GM19328 (cell line): ENCODE measurements around the gene APOE.
A peak's percentile ranks its signal among the peaks of the same experiment; 100 is the strongest.
"Not testable (repeated sequence)": the region's sequence is repeated elsewhere in the genome, so short reads cannot be mapped to it uniquely, and the experiment has no call there.

Experiments
- ATAC-seq: cut with Tn5 transposase; IDR thresholded peaks from one replicate; pipeline ENCODE4 v1.9.1; 2021; ENCODE audit warnings: mild to moderate bottlenecking, moderate library complexity; ENCODE audit not compliant: unreplicated experiment

The APOE gene

DNA sequence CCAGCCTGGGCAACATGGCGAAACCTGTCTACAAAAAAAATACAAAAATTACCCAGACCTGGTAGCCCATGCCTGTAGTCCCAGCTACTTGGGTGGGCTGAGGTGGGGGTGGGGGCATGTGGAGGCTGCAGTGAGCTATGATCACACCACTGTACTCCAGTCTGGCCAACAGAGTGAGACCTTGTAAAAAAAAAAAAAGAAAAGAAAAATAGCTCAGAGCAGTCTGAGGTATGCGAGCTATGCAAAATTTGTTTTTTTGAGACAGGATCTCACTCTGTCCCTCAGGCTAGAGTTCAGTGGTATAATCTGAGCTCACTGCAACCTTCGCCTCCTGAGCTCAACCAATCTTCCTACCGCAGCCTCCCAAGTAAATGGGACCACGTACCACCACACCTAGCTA lies 21.7 kb upstream of the APOE start:
- no peak for ATAC-seq

DNA sequence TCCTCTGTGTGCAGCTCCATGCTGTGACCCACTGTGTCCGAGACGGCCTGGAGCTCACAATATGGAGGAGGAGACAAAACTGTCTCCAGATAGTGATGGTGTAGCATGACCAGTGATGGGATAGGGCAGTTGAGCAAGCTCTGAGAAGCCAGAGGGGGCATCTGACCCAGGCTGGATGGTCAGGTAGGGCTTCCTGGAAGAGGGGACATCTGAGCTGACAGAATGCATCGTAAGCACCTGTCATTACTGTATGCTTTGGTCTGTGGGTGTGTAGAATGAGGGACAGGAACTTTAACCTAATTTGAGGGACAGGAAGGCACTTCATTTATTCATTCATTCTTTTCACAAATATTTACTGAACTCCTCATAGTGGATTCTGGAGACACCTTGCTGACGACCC lies 21.0 kb upstream of the APOE start:
- ATAC-seq, result no peak

DNA sequence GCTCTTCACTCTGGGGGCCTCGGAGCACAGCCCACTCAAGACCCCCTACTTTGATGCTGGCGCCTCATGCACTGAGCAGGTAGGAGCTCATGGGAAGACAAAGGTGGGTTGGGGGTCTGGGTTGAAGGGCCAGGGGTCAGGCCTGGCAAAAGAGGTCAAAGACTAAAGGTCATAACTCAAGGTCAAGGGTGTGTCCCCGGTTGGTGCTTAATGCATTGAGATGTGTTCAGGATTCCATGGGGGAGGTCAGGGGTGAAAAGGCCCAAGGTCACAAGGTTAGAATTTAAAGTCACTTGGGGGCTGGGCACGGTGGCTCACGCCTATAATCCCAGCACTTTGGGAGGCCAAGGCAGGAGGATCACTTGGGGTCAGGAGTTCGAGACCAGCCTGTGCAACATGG lies 19.5 kb upstream of the APOE start:
- no peak for ATAC-seq

DNA sequence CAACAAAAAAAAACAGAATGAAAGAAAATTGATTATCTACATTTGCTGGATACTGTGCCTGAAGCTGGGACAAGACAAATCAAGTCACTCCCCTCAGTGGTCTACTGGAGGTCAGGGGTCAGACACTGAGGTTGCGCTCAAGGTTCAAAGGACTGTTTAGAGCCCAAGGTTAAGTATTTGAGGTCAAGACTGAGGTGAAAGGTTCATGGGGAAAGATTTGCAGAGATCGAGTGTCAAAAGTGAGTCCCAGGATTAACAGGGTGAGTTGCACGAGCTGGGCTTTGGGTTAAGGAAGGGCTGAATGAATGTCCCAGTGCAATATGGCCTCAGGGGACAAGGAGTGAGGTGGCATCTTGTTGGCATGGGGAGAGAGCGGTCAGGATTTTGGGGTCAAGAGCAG lies 17.9 kb upstream of the APOE start:
- ATAC-seq, result no peak

DNA sequence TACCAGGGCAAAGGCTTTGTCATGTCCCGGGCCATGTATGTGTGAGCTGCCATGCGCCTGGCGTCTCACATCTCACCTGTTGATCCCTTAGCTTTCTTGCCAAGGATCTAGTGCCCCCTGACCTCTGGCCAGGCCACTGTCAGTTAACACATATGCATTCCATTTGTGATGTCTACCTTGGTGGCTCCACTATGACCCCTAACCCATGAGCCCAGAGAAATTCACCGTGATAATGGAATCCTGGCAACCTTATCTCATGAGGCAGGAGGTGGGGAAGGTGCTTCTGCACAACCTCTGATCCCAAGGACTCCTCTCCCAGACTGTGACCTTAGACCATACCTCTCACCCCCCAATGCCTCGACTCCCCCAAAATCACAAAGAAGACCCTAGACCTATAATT lies 17.3 kb upstream of the APOE start:
- ATAC-seq, result not testable (repeated sequence)

DNA sequence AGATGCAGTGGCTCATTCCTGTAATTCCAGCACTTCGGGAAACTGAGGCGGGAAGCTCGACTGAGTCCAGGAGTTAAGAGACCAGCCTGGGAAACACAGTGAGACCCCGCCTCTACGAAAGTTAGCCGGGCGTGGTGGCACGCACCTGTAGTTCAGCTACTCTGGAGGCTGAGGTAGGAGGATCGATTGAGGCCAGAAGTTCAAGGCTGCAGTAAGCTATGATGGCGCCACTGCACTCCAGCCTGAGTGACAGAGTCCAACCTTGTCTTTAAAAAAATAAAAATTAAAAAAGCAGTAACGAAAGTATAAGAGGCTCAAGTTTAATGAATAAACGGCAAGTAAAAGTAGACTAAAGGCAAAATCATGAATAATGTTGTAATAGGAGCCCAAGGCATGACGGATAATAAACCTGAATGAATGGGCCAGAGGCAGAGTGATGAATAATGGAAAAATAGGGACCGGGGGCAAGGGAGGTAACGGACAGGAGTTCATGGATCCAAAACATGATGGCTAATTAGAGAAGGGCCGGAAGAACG lies 15.7 kb upstream of the APOE start:
- ATAC-seq, result no peak

DNA sequence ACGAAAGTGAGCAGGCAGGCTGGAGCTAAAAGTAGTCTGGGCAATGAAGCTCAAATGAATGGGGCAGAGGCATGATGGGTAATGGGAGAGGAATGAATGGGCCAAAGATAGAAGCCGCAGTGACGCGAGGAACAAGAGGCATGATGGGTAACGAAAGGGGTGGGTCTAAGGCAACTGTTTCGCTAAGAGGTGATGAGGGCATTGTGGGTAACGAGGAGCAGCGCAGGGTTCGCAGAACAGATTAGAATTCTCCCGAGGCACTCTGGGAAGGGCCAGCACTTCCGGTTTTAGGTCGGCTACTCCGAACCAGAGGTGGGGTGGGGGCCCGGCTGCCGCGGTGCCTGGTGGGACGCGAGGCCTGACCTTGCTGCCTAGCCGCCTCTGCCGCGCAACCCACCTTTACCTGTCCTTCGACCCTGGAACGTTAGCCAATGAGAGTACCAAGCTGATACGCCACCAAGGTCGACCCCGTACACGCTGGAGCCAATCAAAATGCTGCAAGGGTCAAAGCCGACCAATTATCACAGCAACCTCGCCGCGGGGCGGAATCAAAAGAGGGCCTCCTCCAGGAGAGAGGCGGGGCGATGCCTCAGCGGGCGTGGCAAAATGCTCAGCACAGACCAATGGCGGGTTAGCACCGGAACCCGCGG lies 15.1 kb upstream of the APOE start:
- ATAC-seq, result peak; percentile 79

DNA sequence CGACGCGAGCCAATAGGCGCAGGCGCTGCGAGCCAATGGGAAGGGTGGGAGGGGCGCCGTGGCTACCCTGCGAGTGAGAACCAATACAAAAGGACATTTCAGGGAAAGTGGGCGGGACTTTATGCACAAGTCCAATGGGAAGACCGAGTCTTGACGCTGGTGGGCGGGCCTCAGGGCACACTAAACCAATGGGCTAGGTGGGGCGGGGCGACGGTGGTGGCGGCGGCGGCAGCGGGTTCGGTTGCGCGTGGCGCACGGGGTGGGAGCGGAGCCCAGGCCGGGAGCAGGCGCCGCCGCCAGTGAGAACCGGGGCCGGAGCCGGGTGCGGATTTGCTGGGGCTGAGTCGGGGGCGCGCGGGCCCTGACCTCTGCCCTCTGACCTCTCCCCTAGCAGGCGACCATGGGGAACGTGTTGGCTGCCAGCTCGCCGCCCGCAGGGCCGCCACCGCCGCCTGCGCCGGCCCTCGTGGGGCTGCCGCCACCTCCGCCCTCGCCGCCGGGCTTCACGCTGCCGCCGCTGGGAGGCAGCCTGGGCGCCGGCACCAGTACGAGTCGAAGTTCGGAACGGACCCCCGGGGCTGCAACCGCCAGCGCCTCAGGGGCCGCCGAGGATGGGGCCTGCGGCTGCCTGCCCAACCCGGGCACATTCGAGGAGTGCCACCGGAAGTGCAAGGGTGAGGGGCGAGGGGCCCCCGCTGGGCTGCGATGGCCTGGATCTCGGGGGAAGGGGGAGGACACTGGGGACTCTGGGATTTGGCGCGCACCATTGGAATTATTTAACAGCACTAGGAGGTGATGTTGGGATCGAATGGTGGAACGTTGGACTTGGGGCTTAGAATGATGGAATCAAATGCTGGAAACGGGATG lies 14.3 kb upstream of the APOE start, which contains the start of gene TOMM40:
TSS of gene TOMM40 (plus strand) at position 239 of the 867 bp plus-strand sequence. CDS start at position 401, 162 bp downstream.
- ATAC-seq, result no peak

DNA sequence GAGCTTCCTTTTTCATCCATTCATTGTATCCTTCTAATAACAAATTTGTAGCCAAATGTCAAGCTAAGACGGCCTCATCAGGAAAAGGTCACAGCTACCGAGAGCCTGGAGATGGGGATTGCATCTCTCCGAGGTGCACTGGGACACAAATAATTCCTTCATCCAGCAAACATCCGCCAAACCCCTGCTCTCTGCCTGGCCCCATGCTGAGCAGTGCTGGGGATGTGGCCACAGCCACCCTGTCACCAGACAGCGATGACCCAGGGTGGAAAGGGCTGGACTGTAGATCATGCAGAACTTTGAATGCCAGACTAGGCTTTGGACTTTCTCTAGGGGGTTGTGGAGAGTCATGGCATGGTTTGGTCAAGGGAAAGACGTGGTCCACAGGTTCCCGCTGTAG lies 12.7 kb upstream of the APOE start:
- no peak for ATAC-seq

DNA sequence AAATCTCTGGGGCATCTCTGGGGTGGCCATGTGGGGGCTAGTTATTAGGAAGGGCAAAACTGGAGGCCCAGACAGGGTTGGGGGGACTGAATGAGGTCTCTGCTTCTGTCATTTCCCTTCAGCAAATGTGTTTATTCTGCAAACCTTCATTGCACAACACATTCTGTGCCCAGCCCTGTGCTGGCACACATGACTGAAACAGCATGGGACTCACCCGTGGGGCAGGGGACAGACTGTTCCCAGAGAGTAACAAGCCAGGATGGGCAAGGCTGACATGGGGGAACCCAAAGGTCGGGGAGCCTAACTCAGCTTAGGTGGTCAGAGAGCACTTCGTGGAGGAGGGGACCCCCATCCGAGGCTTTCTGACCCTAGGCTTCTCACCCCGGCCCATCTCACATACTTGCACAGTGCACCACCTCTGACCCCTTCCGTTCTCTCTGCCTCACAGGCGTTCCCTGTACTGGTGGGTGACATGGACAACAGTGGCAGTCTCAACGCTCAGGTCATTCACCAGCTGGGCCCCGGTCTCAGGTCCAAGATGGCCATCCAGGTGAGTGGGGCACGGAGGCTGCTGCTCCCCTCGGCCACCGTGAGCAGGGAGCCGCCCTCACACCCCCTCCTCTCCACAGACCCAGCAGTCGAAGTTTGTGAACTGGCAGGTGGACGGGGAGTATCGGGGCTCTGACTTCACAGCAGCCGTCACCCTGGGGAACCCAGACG lies 12.1 kb upstream of the APOE start:
- ATAC-seq, result no peak

DNA sequence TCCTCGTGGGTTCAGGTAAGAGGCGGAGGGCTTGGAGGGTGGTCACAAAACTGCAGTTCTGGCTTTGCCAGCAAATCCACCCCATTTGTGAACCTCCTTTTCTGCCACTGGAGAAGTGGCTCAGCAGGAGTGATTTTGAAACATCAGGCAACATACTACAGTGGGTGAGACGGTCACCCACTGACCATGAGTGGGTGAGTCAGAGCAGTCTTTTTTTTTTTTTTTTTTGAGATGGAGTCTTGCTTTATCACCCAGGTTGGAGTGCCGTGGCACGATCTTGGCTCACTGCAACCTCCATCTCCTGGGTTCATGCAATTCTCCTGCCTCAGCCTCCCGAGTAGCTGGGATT lies 11.6 kb upstream of the APOE start:
- ATAC-seq, result no peak

DNA sequence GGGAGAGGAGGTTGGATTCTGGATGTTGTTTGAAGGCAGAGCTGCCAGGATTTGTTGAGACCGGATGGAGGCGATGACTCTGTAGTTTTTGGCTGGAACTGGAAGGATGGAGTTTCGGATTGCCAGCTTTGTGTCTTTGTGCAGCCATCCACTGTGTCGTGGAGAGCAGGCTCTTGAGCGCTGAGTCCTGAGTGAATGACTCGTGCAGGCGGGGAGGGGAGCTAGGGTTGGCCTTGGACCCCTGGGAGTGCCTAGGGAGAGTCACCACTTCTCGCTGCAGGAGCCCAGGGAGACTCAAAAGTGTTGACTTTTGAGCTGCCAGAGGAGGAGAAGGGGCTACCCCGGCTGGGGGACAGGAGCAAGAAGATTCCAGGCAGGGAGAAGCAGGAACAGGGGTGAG lies 10.7 kb upstream of the APOE start:
- no peak for ATAC-seq

DNA sequence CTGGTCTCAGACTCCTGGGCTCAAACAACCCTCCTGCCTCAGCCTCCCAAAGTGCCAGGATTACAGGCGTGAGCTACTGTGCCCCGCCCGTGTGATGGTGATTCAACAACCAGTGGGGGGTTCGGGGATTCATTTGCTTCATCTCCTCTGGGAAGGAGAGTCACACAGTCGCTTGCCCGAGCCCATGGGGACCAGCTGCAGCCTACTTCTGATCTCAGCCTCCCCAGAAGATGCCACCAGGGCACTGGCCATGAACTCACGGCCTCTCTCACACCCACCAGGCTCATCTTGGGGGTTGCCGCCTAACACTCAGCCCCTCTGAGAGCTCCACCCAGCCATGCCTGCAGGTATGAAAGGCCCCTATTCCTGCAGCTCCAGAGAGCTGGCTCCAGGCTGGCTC lies 7.8 kb upstream of the APOE start:
- ATAC-seq, result no peak

DNA sequence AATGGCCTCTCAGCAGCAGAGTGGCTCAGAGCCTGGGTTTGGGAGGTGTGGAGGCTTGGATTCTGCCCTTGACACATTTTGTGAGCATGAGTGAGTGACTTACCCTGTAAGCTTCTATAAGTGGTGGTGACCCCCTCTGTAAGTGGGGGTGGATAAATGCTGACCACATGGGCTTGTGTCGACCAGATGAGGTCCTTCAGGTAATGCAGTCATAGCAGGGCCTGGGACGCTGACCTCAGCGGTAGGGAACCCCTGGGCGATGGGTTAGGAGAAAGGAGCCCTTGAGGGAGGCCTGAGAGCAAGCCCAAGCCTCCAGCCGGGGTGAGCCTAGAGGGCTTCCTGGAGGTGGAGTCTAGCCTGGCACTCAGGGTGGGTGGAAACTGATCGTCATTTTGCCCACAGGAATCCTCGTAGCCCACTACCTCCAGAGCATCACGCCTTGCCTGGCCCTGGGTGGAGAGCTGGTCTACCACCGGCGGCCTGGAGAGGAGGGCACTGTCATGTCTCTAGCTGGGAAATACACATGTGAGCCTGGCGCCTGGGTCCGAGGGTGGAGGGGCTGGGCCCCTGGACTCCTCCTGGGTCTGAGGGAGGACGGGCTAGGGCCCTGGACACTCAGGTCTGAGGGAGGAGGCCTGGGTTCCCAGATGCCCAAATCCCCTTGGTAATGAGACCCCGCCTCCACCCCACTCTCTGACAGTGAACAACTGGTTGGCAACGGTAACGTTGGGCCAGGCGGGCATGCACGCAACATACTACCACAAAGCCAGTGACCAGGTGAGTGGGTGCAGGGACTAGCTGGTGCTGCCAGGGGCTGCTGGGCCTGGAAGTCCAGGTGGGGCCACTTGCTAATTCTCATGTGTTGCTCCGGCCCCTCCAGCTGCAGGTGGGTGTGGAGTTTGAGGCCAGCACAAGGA lies 5.0 kb upstream of the APOE start:
- no peak for ATAC-seq

DNA sequence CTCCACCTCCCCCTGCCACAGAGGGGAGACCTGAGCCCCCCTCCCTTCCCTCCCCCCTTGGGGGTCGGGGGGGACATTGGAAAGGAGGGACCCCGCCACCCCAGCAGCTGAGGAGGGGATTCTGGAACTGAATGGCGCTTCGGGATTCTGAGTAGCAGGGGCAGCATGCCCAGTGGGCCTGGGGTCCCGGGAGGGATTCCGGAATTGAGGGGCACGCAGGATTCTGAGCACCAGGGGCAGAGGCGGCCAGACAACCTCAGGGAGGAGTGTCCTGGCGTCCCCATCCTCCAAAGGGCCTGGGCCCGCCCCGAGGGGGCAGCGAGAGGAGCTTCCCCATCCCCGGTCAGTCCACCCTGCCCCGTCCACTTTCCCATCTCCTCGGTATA lies 2.4 kb upstream of the APOE start:
- no peak for ATAC-seq

DNA sequence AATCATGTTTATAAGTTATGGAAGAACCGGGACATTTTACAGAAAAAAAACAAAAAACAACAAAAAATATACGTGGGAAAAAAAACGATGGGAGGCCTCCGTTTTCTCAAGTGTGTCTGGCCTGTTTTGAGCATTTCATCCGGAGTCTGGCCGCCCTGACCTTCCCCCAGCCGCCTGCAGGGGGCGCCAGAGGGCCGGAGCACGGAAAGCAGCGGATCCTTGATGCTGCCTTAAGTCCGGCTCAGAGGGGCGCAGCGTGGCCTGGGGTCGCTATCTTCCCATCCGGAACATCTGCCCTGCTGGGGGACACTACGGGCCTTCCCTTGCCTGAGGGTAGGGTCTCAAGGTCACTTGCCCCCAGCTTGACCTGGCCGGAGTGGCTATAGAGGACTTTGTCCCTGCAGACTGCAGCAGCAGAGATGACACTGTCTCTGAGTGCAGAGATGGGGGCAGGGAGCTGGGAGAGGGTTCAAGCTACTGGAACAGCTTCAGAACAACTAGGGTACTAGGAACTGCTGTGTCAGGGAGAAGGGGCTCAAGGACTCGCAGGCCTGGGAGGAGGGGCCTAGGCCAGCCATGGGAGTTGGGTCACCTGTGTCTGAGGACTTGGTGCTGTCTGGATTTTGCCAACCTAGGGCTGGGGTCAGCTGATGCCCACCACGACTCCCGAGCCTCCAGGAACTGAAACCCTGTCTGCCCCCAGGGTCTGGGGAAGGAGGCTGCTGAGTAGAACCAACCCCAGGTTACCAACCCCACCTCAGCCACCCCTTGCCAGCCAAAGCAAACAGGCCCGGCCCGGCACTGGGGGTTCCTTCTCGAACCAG lies 1.8 kb upstream of the APOE start:
- ATAC-seq, result no peak

DNA sequence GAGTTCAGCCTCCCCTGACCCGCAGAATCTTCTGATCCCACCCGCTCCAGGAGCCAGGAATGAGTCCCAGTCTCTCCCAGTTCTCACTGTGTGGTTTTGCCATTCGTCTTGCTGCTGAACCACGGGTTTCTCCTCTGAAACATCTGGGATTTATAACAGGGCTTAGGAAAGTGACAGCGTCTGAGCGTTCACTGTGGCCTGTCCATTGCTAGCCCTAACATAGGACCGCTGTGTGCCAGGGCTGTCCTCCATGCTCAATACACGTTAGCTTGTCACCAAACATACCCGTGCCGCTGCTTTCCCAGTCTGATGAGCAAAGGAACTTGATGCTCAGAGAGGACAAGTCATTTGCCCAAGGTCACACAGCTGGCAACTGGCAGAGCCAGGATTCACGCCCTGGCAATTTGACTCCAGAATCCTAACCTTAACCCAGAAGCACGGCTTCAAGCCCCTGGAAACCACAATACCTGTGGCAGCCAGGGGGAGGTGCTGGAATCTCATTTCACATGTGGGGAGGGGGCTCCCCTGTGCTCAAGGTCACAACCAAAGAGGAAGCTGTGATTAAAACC lies 1.1 kb upstream of the APOE start:
- ATAC-seq, result no peak

DNA sequence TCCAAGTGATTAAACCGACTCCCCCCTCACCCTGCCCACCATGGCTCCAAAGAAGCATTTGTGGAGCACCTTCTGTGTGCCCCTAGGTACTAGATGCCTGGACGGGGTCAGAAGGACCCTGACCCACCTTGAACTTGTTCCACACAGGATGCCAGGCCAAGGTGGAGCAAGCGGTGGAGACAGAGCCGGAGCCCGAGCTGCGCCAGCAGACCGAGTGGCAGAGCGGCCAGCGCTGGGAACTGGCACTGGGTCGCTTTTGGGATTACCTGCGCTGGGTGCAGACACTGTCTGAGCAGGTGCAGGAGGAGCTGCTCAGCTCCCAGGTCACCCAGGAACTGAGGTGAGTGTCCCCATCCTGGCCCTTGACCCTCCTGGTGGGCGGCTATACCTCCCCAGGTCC lies 2.0 kb downstream of the APOE start:
- no peak for ATAC-seq

DNA sequence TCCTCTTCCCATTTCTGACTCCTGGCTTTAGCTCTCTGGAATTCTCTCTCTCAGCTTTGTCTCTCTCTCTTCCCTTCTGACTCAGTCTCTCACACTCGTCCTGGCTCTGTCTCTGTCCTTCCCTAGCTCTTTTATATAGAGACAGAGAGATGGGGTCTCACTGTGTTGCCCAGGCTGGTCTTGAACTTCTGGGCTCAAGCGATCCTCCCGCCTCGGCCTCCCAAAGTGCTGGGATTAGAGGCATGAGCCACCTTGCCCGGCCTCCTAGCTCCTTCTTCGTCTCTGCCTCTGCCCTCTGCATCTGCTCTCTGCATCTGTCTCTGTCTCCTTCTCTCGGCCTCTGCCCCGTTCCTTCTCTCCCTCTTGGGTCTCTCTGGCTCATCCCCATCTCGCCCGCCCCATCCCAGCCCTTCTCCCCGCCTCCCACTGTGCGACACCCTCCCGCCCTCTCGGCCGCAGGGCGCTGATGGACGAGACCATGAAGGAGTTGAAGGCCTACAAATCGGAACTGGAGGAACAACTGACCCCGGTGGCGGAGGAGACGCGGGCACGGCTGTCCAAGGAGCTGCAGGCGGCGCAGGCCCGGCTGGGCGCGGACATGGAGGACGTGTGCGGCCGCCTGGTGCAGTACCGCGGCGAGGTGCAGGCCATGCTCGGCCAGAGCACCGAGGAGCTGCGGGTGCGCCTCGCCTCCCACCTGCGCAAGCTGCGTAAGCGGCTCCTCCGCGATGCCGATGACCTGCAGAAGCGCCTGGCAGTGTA lies 2.7 kb downstream of the APOE start:
- ATAC-seq, result no peak
